Glomerular endothelial cell (primary cell): ENCODE measurements around the gene GOSR1. TPM values are rescaled to one million over a fixed set of nuclear protein-coding genes. Genes with fewer than 3 reads are reported as not detected.
"Not testable (repeated sequence)": the region's sequence is repeated elsewhere in the genome, so short reads cannot be mapped to it uniquely, and the experiment has no call there.

Source experiments
- DNase-seq: peaks from one replicate; pipeline ENCODE4 v3.0.0-alpha.2; 2011; ENCODE audit warnings: low read depth, low spot score; ENCODE audit errors: extremely low read depth
- total RNA-seq: library from RNA; depleted of rRNA; stranded (reverse); fragments of >200 nt; gene quantifications from 2 replicates; pipeline ENCODE4 v1.2.3, GENCODE V29; 2015

The GOSR1 gene
- total RNA-seq, 1 donor from 2014 or later: 21.4 TPM

DNA sequence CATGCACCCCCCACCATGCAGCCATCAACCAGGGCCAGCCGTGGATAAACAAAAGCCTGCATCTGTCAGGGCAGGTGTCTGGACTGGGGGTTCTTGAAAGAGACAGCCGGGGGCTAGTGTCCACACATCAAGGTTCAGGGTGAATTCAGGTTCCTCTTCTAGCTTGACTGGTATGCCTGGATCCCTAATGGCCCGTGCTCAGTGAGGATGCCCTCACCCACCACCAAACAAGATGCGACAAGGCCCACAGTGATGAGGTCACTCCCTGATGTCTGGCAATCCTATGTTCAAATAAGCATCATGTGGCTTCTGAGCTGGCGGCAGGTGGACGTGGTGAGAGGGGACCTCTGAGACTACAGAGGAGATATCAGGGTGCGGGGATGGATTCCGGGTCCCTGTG, 64.6 kb downstream of the GOSR1 start:
- no peak for DNase-seq

DNA sequence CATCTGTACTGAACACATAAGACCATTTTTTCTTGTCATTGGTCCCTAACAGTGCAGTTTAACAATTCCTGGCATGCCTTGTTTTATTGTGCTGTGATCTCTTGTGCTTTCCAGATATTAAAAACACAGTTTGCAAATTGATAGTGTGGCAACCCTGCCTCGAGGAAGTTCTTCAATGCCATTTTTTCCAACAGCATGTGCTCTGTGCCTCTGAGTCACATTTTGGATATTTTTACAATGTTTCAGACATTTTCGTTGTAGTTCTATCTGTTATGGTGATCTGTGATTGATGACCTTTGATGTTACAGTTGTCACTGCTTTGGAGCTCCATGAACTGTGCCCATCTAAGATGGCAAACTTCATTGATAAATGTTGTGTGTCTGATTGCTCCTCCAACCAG, 66.2 kb downstream of the GOSR1 start:
- no peak for DNase-seq

GRCh38 chr17:30545024-30545423, 67.8 kb downstream of the GOSR1 start:
- no peak for DNase-seq

DNA sequence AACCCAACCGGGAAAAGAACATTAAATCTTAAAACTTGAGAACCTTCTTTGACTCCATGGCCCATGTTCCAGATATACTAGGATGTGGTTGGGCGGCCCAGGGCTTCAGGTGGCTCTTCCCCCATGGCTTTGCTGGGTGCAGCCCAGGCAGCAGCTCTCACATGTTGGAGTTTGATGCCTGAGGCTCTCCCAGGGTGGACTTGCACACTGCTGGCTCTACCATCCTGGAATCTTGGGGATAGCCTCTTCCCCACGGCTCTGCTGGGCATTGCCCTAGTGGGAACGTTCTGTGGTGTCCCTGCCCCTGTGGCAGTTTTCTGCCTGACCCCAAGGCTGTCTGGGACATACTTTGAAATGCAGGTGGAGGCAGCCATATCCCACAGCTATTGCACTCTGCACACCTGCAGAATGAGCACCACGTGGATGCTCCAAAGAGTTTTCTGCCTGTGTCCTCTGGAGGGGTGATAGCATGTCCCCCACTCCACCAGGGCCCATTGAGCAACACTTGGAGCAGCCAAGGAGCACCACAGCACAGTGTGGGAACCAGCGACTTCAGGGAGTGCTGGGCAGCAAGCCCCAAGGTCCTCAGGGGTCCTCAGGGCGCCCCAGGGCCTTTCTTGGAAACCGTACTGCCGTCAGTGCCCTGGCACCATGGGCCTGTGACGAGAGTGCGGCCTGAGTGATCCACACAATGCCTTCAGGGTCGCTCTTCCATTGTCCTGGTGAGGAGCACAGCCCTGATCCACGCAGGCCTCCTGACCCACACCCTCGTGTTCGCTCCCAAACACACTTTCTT, 70.8 kb downstream of the GOSR1 start:
- no peak for DNase-seq

GRCh38 chr17:30549181-30549580, 72.0 kb downstream of the GOSR1 start:
- DNase-seq: not testable (repeated sequence)

DNA sequence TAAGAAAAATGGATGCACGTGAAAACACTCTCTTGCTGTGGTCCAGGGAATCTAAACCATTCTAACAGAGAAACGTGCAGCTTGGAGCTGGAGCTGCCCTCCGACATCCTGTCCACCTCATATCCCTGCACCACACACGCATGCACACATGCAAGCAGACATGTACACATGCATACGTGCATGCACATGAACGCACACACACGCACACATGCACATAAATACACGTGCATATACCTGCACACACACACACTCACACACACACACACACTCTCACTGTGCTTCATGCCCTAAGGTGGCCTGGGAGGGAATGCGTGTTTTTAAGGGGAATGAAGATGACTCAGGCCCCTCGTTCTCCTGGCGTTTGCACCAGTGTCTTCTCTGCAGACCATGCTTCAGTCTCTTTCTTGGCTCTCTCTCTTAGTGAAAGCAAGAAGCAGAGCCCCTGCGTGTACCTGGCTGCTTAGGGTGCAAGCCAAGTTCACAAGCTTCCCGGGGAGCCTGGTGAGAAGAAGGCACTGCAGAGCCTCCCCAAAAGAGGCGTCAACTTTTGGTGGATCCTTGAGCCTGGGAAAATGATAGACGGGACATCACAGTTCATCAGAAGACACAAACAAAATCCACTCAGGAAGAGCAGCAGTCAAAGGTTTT, 72.8 kb downstream of the GOSR1 start:
- DNase-seq: no peak

DNA sequence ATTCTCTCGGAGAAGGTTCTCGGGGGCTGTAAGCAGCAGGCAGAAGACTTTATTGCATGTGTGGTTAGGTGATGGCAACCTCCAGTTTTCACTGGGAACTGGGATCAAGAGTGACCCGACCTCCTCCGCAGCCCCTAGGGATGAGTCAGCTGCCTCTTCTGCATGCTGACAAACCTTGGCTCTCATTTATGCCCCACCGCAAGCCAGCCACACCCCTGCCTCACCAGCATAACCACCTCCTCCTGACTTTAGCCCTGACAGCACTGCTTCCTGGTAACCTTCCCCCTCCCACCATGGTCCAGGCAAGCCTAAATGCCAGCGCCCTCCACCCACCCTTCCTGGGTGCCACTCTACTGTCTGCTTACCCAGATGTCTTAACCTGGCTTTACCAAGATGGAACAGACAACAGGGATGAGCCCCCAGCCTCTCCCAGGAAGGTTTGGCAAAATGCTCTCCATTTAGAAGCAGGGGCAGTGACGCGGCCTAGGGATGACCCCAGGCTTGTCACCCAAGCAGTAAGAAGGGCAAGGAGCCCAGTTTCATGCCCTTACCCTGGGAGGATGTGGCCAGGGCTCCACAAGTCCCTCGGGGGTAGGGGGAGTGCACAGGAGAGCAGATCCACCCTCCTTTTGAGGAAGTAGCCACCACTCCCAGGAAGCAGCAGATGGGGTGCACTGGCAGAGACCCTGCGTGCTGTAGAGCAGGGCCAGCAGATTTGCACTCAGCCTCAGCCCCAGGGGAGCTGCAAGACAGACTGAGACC, 73.5 kb downstream of the GOSR1 start:
- DNase-seq: no peak

GRCh38 chr17:30551274-30551995, 74.2 kb downstream of the GOSR1 start:
- DNase-seq: not testable (repeated sequence)

DNA sequence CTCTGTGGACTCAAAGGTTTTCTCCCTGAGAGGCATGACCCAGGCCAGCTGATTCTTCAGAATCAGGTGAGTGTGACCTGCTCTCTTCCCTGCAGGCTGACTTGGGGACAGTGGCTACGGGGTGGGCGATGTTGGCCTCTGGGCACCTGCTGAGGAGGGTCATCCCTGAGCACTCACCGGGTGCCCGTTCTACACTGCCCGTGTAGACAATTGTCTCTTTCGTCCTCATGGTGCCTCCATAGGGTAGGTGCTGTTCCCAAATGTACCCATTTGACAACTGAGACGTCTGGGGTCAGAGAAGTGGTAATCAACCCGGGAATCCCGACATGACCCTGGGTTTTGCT, 74.8 kb downstream of the GOSR1 start:
- DNase-seq: no peak

DNA sequence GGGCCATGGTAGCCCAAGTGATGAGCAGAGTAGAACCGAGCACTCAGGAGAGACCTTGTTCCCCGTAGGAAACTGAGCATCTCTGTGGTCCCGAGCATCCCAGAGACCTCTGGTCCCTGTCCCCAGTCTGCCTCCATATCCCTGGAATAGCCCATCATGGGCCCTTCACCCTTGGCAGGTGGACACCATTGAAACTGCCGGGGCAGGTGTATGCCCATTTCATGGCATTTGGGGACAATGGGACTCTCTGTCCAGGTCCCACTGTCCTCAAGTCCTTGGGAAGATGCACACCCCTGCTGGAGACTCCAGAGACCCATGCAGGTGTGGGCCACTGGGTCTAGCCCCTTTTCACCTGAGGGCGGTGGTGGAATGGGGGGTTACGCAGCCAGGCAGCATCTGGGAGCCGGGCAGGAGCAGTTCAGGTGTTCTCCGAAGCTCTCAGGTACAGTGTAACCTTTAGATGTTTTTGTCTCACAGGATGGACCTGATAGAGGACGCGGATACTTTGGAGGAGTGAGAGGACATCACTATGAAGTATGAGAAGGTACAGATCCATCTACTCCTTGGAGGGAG, 75.9 kb downstream of the GOSR1 start:
- no peak for DNase-seq

DNA sequence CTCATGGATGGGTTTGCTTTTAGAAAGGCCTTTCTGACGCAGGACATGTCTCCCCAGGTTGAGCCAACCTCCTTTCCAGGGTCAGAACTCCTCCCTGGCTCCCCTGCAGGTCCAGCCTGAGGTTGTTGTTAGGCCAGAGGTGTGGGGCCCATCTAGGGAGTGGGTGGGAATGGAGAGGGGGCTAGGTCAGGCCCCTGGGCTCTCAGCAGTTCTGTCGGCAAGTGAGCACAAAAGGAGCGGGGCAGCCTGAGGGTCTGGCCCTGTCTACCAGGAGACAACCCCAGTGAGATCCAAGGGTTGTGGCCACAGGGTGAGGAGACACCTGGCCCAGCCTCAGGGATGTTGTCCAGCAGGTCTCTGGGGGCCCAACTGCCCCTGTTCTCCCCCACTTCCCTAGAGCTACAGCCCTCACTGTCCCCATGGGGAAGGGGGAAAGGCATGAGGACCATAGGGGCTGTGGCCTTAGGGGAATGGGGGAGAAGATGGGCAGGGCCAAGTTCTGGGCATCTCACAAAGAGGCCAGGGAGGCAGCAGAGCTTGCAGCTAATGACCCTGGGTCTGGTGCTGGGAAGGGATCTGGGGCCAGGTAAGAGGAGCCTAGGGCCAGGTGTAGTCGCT, 76.7 kb downstream of the GOSR1 start:
- DNase-seq: not testable (repeated sequence)

- DNase-seq: no peak
Observed at GRCh38 chr17:30554839-30555751, 77.9 kb downstream of the GOSR1 start.

GRCh38 chr17:30555942-30556341, 78.7 kb downstream of the GOSR1 start:
- DNase-seq: no peak

GRCh38 chr17:30556374-30557332, 79.4 kb downstream of the GOSR1 start:
- DNase-seq: no peak

GRCh38 chr17:30557916-30558685, 80.9 kb downstream of the GOSR1 start:
- no peak for DNase-seq

DNA sequence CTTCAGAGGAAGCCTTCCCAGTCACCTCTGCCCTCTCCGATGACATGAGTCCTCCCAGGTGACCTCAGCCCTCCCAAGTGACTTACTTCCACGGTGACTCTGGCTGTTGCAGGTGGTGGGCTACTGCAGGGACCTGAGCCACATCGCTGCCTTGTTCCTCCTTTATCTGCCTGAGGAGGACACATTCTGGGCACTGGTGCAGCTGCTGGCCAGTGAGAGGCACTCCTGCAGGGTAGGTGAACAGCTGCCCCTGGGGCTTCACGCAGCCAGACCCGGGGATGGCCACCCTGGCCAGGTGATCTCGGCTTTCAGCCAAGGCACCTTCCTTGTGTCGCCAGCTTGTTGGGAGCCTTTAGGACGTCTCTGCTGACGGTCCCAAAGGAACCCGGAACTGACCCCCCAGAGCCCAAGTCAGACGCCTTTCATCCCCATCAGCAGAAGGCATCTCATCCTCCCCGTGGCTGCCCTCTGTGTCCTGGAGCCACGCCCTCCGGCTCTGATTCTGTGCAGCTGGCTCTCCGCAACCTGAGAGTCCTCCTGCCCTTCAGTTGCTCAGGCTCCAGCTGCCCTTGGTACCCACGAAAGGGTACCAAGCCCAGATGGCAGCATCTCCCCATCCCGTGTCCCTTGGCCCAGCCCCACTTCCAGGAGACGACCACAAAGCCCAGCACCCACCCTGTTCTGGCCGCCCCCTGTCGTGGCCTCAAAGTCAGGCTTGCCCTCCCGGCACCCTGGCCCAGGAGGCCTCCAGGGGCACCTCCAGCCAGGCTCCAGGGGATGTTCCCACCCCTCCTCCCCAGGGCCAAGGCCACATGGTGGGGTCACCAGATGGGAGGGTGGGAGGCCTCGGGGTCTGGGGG, 81.7 kb downstream of the GOSR1 start:
- DNase-seq: no peak
